Tibial nerve (tissue), 3 donors: ENCODE results near the gene SPAM1.

Source experiments
- CTCF ChIP-seq, 5 experiments: fragments of 200-600 bp in 3 of 5; fragments of 450-650 bp in 2 of 5; sonication (generic) in 3 of 5; IDR thresholded peaks; one replicate each; pipeline ENCODE4 v1.5.1; 2016 to 2019; ENCODE audit warnings: antibody characterized with exemption in 5 of 5, mild to moderate bottlenecking in 3 of 5, moderate library complexity in 2 of 5
- POLR2A ChIP-seq, 2 donors: fragments of 450-650 bp; IDR thresholded peaks; one replicate each; pipeline ENCODE4 v1.6.1; 2017; ENCODE audit warnings: antibody characterized with exemption in 2 of 2, mild to moderate bottlenecking in 2 of 2, moderate library complexity in 2 of 2

- no peak for TF ChIP-seq POLR2A (IDR thresholded peaks at IDR 0.05)
- no peak for TF ChIP-seq CTCF (IDR thresholded peaks at IDR 0.05)
Observed at GRCh38 chr7:124009321-124009720, 84.3 kb downstream of the SPAM1 start.
